AG09309 (cell line): Measurements from ENCODE around the gene BRPF1.

Experiments used
- DNase-seq: peaks from one replicate; pipeline ENCODE4 v3.0.0-alpha.2; 2010; ENCODE audit warnings: low read depth
- H3K4me3 ChIP-seq: 2 replicates; pipeline ENCODE4 v1.5.1; 2011; ENCODE audit warnings: mild to moderate bottlenecking, low read depth, low read length, moderate library complexity; ENCODE audit not compliant: control insufficient read depth
- CTCF ChIP-seq: IDR thresholded peaks from 2 replicates; pipeline ENCODE4 v1.5.1; 2011; ENCODE audit warnings: mild to moderate bottlenecking, low read depth, low read length, inconsistent platforms; ENCODE audit not compliant: insufficient read depth, control insufficient read depth; ENCODE audit errors: missing control alignments

BRPF1 gene

GRCh38 chr3:9695345-9695744 lies 36.2 kb upstream of the BRPF1 start:
- H3K4me3 ChIP-seq, result no peak overlapping the region
- no peak for TF ChIP-seq CTCF
- no peak for DNase-seq

- DNase-seq, result no peak
- no peak overlapping the region for H3K4me3 ChIP-seq
- TF ChIP-seq CTCF, result no peak
Measured at GRCh38 chr3:9695746-9696145, 35.8 kb upstream of the BRPF1 start.

- no peak for DNase-seq
- no peak overlapping the region for H3K4me3 ChIP-seq
- no peak for TF ChIP-seq CTCF
Measured at GRCh38 chr3:9696480-9697220, 34.9 kb upstream of the BRPF1 start.

GRCh38 chr3:9697892-9698291 lies 33.6 kb upstream of the BRPF1 start:
- DNase-seq, result no peak
- TF ChIP-seq CTCF, result no peak
- no peak overlapping the region for H3K4me3 ChIP-seq

- DNase-seq, result no peak
- no peak for TF ChIP-seq CTCF
- no peak overlapping the region for H3K4me3 ChIP-seq
Measured at GRCh38 chr3:9698293-9698692, 33.2 kb upstream of the BRPF1 start.

- TF ChIP-seq CTCF, result no peak
- DNase-seq, result no peak
- no peak overlapping the region for H3K4me3 ChIP-seq
Measured at GRCh38 chr3:9700536-9700935, 31.0 kb upstream of the BRPF1 start.
